ENCODE measurements around the gene MRPS6.

DNA sequence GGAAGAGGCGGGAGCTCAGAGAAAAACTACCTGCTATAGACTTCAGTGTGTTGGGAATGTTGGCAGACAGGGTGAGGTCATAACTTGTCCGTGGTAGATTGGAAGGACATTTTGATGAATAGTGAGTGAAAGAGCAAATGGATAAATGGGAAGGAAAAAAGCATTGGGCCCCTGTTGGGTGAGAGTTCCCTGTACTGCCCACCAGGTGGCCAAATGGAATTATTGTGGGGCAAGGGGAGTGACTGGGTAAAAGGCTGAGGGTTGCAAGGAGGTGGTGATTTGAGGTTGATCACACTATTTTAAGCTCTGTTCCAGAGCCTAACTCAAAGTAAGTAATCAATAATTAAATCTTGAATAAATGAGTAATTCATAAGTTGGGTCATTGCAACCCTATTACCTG lies 60.4 kb downstream of the MRPS6 start:
- TF ChIP-seq, protein P1, sequence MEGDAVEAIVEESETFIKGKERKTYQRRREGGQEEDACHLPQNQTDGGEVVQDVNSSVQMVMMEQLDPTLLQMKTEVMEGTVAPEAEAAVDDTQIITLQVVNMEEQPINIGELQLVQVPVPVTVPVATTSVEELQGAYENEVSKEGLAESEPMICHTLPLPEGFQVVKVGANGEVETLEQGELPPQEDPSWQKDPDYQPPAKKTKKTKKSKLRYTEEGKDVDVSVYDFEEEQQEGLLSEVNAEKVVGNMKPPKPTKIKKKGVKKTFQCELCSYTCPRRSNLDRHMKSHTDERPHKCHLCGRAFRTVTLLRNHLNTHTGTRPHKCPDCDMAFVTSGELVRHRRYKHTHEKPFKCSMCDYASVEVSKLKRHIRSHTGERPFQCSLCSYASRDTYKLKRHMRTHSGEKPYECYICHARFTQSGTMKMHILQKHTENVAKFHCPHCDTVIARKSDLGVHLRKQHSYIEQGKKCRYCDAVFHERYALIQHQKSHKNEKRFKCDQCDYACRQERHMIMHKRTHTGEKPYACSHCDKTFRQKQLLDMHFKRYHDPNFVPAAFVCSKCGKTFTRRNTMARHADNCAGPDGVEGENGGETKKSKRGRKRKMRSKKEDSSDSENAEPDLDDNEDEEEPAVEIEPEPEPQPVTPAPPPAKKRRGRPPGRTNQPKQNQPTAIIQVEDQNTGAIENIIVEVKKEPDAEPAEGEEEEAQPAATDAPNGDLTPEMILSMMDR (IDR thresholded peaks at IDR 0.05; ENCODE audit: low read depth, low read length) = no peak
- TF ChIP-seq, protein P2, sequence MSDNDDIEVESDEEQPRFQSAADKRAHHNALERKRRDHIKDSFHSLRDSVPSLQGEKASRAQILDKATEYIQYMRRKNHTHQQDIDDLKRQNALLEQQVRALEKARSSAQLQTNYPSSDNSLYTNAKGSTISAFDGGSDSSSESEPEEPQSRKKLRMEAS (IDR thresholded peaks at IDR 0.05; ENCODE audit: low read depth, low read length) = no peak
- no peak for TF ChIP-seq POLR2A (IDR thresholded peaks at IDR 0.05; ENCODE audit: extremely low read depth, insufficient read length)

All from NB4 (cell line).